Lower lobe of right lung (tissue), 2 donors: Measurements from ENCODE around the gene CFAP77. TPM values are rescaled to one million over a fixed set of nuclear protein-coding genes. Genes with fewer than 3 reads are reported as not detected.

ENCODE experiments used
- ATAC-seq, 2 donors: fragments of 200-7000 bp; cut with Tn5 transposase; one replicate each; pipeline ENCODE4 v1.9.1; 2020 to 2022; ENCODE audit warnings: mild to moderate bottlenecking in 2 of 2, moderate library complexity in 2 of 2
- DNase-seq: peaks from one replicate; pipeline ENCODE4 v3.0.0-alpha.2; 2020
- H3K27ac ChIP-seq: fragments of 200-600 bp; one replicate; pipeline ENCODE4 v1.8.0; 2022
- H3K27me3 ChIP-seq: fragments of 200-600 bp; one replicate; pipeline ENCODE4 v1.8.0; 2022; ENCODE audit warnings: low read depth
- H3K36me3 ChIP-seq: fragments of 200-600 bp; one replicate; pipeline ENCODE4 v1.8.0; 2022; ENCODE audit warnings: mild to moderate bottlenecking
- H3K4me1 ChIP-seq: fragments of 200-600 bp; one replicate; pipeline ENCODE4 v1.8.0; 2022
- H3K4me3 ChIP-seq: fragments of 200-600 bp; one replicate; pipeline ENCODE4 v1.8.0; 2022; ENCODE audit warnings: mild to moderate bottlenecking
- H3K9me3 ChIP-seq: fragments of 200-600 bp; one replicate; pipeline ENCODE4 v1.8.0; 2022
- CTCF ChIP-seq: fragments of 200-600 bp; IDR thresholded peaks from one replicate; pipeline ENCODE4 v1.8.0; 2022; ENCODE audit warnings: antibody characterized with exemption, mild to moderate bottlenecking
- intact Hi-C: fragments of 100-400 bp; cut with DNase I; formaldehyde crosslinking; loops from one replicate; pipeline ENCODE4 v1.11.0; 2022
- total RNA-seq: library from RNA; stranded (reverse); fragmentation: NEBNext Ultra II Directional; extraction: Animal tissue kit (Norgen Biotek cat#: 25700); gene quantifications from one replicate; pipeline ENCODE4 v1.2.1, GENCODE V29; 2021
- donor health status: DM: no; HTN: yes; CAD: no; lungs with severe emphysema.

Gene CFAP77
- total RNA-seq, 1 donor from 2014 or later = 3.7 TPM

GRCh38 chr9:132572921-132573320 lies 162.9 kb downstream of the CFAP77 start:
- TF ChIP-seq CTCF = no peak
- no peak overlapping the region for H3K27ac ChIP-seq
- no peak for DNase-seq
- intact Hi-C loops = no loop called here
- no peak for ATAC-seq
- no peaks in the 10 kb centered on the region for H3K36me3 ChIP-seq
- H3K4me3 ChIP-seq = no peak overlapping the region
- H3K27me3 ChIP-seq = peaks cover 25% of the 10 kb centered on the region
- no peaks in the 10 kb centered on the region for H3K9me3 ChIP-seq
- H3K4me1 ChIP-seq = no peaks in the 10 kb centered on the region

GRCh38 chr9:132575005-132575609 lies 165.1 kb downstream of the CFAP77 start:
- Histone ChIP-seq H3K4me1 (no peaks in the 10 kb centered on the region), H3K9me3 (no peaks in the 10 kb centered on the region), H3K27me3 (peaks cover 47% of the 10 kb centered on the region), H3K27ac (no peak overlapping the region), H3K4me3 (no peak overlapping the region), H3K36me3 (no peaks in the 10 kb centered on the region)
- TF ChIP-seq CTCF = peak; percentile 65
- DNase-seq = peak; percentile 69
- intact Hi-C loops = no loop called here
- peak; percentile 72 to 83 for ATAC-seq

- H3K36me3 ChIP-seq = no peaks in the 10 kb centered on the region
- H3K27ac ChIP-seq = no peak overlapping the region
- peaks cover 54% of the 10 kb centered on the region for H3K27me3 ChIP-seq
- no peaks in the 10 kb centered on the region for H3K9me3 ChIP-seq
- intact Hi-C loops = no loop called here
- no peak for TF ChIP-seq CTCF
- no peak for ATAC-seq
- no peak for DNase-seq
- no peaks in the 10 kb centered on the region for H3K4me1 ChIP-seq
- no peak overlapping the region for H3K4me3 ChIP-seq
Observed at GRCh38 chr9:132575811-132576210, 165.8 kb downstream of the CFAP77 start.

GRCh38 chr9:132577119-132577518 lies 167.1 kb downstream of the CFAP77 start:
- Histone ChIP-seq H3K36me3 (no peaks in the 10 kb centered on the region), H3K4me1 (peaks cover 7% of the 10 kb centered on the region), H3K9me3 (no peaks in the 10 kb centered on the region), H3K27ac (no peak overlapping the region), H3K4me3 (no peak overlapping the region), H3K27me3 (peaks cover 66% of the 10 kb centered on the region)
- DNase-seq (no peak), ATAC-seq (no peak)
- intact Hi-C loops = no loop called here
- no peak for TF ChIP-seq CTCF

DNA sequence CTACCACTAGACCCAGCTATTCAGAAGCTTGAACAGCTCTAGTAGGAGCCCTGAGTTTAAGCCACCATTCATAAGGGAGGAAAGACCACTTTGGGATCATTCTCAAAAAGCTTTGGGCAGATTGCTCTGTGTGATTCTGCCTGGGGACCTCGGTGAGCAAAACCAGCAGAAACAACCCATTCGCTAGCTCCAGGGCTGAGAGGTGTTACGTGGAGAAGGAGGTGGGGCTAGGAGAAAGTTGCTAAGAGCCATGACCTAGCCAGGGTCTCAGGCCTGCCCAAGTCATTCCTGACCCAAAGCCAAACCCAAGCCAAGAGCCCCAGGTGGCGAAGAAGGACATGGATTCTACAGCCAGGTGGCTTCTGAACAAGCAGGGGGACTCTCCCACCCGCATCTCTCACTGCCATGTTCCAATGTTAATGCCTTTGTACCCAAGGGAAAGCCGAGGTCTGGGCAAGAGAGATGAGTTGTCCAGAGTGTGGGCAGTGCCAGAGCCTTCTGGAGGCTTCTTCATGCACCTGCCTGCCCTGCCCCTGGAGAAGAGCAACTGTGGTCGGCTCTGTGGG lies 168.4 kb downstream of the CFAP77 start:
- Histone ChIP-seq H3K36me3 (no peaks in the 10 kb centered on the region), H3K9me3 (no peaks in the 10 kb centered on the region), H3K27ac (no peak overlapping the region), H3K4me1 (peaks cover 8% of the 10 kb centered on the region), H3K27me3 (peaks cover 79% of the 10 kb centered on the region), H3K4me3 (no peak overlapping the region)
- no peak for ATAC-seq
- intact Hi-C loops = no loop called here
- peak; percentile 17 for DNase-seq
- TF ChIP-seq CTCF = no peak
